HG03521 (cell line): Measurements from ENCODE around the gene YPEL4.

ENCODE experiments used
- ATAC-seq: cut with Tn5 transposase; IDR thresholded peaks from one replicate; pipeline ENCODE4 v1.9.1; 2021; ENCODE audit warnings: mild to moderate bottlenecking, moderate library complexity; ENCODE audit not compliant: unreplicated experiment

YPEL4 gene

GRCh38 chr11:57651408-57651807 is 1.7 kb upstream of the YPEL4 start:
- ATAC-seq: no peak

GRCh38 chr11:57650739-57651090 is 1.0 kb upstream of the YPEL4 start:
- no peak for ATAC-seq

GRCh38 chr11:57648801-57649735 is 644 bp downstream of the YPEL4 start:
- no peak for ATAC-seq

- no peak for ATAC-seq
Measured at GRCh38 chr11:57647960-57648800, 1.5 kb downstream of the YPEL4 start.

- ATAC-seq: no peak
Measured at GRCh38 chr11:57647372-57647771, 2.3 kb downstream of the YPEL4 start.

- no peak for ATAC-seq
Measured at GRCh38 chr11:57646799-57647303, 2.9 kb downstream of the YPEL4 start.

GRCh38 chr11:57646194-57646798 is 3.4 kb downstream of the YPEL4 start:
- ATAC-seq: no peak

GRCh38 chr11:57645689-57646085 is 4.0 kb downstream of the YPEL4 start:
- no peak for ATAC-seq

- peak; percentile 63 for ATAC-seq
Measured at GRCh38 chr11:57644748-57645688, 4.7 kb downstream of the YPEL4 start.

- ATAC-seq: no peak
Measured at GRCh38 chr11:57643802-57644201, 5.9 kb downstream of the YPEL4 start.

- no peak for ATAC-seq
Measured at GRCh38 chr11:57641011-57641807, 8.5 kb downstream of the YPEL4 start.

- no peak for ATAC-seq
Measured at GRCh38 chr11:57640068-57640800, 9.5 kb downstream of the YPEL4 start.

GRCh38 chr11:57639321-57640067 is 10.2 kb downstream of the YPEL4 start:
- no peak for ATAC-seq

- no peak for ATAC-seq
Measured at GRCh38 chr11:57638811-57639320, 10.8 kb downstream of the YPEL4 start.

- no peak for ATAC-seq
Measured at GRCh38 chr11:57638005-57638781, 11.5 kb downstream of the YPEL4 start.

GRCh38 chr11:57637626-57638004 is 12.1 kb downstream of the YPEL4 start:
- no peak for ATAC-seq

- no peak for ATAC-seq
Measured at GRCh38 chr11:57635246-57635645, 14.5 kb downstream of the YPEL4 start.
